Activated gamma-delta T cell treated with Interleukin-2 at 50 U/mL for 16 hours (primary cell): ENCODE measurements around the gene PDIA2.
"Not testable (repeated sequence)": the region's sequence is repeated elsewhere in the genome, so short reads cannot be mapped to it uniquely, and the experiment has no call there.

ENCODE experiments used
- DNase-seq: peaks from one replicate; pipeline ENCODE4 v3.0.0-alpha.2; 2020

Gene PDIA2

DNA sequence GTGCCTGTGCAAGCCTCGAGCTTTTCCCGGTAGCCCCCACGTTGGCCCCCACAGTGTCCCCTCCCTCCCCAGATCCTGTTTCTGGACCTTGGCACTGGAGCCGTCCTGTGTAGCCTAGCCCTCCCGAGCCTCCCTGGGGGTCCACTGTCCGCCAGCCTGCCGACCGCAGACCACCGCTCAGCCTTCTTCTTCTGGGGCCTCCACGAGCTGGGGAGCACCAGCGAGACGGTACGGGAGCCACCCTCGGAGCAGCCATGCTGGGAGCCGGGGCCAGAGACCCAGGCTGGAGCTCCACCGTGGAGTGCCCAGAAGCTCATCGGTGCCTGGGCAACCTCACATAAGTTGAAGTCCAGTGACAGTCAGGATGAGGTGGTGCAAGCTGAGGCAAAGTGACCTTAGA lies 19.0 kb upstream of the PDIA2 start:
- DNase-seq, result no peak

DNA sequence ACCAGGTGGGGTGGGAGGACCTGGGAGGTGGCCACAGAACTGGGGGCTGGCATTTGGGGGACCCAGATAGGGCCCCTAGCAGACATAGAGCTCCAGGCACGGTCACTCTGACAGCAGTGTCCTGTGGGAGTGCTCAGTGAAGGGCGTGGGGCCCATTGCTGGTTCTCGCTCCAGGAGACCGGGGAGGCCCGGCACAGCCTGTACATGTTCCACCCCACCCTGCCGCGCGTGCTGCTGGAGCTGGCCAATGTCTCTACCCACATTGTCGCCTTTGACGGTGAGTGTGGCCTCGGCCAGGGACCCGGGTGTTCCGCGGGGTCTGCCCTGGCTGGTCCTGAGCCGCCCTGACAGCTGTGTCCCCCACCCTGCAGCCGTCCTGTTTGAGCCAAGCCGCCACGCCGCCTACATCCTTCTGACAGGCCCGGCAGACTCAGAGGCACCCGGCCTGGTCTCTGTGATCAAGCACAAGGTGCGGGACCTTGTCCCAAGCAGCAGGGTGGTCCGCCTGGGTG lies 18.5 kb upstream of the PDIA2 start:
- no peak for DNase-seq

DNA sequence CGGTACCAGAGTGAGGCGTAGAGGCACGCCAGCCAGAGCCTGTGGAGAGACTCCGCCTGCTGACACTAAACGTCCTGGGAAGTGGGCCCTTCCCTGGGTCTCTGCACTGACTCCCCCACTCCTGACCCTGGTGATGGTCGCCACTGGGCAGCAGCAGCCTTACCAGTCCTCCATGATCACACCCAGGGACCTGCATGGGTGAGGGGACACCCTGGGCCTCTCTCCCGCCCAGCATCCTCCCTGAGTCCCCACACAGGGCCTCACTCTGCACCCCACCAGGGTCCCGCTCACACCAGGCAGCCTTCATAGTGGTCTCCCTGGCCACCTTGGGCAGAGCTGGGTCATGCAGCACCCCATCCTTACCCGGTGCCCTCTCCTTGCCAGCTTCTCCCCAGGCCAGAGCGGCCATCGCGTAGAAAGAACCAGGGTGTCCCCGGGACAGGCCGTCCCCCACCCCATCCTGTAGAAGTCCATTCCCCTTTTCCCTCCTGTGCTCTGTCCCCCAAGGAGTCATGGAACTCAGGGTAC lies 17.9 kb upstream of the PDIA2 start:
- no peak for DNase-seq

DNA sequence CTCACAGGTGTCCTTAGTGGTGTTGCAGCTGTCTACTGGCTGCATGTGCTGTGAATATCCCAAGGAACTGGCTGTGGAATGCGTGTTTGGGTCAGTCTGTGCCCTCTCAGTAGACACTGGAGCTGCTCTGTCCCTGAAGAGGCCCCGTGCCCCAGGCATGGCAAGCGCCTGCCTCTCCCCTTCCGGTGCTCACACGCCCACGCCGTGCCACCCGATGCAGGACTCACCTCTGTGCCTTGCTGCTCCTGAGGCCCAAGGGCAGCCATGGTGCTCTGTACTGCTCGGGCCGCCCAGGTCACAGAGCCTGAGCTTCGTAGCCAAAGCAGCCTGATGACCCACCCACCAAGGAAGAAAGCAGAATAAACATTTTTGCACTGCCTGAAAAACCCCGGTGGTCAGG lies 17.3 kb upstream of the PDIA2 start:
- no peak for DNase-seq

DNA sequence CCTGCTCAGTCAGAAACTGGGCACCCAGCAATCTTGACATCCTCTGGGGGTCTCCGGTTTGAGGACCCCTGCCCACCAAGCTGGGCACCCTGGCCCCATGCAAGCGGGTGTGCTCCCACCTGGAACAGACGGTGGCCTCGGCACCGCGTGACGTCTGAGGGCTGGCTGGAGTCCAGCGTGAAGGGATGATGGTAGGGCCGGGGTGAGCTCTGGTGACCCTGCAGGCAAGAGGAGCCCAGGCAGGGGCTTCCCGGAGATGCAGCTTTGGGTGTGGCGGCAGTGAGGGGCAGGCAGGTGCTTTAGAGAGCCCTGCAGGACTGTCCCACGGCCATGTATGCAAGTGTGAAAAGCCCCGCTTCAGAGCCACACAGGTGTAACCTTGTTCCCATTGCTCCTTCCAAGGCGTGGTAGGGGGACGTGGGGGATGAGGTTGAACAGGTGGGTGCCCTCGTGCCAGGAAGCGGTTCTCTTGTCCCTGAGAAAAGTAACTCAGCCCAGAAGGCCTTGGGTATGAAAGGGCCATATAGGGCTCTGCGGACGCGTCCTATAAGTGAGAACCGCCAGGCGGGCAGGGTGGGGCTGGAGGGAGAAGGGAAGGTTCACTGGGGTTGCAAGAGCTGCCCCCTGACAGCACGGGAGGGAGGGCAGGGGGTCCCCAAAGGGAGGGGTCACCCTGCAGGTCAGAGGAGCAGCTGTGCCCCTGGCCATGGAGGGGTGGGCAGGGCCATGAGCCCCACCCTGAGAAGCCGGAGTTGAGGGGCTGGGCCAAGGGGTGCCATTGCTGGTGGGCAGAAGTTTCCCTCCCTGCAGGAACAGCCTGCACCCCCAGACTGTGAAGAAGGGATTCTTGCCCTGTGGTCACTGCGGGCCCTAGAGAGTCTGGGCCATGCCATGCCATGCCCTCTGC lies 16.5 kb upstream of the PDIA2 start:
- no peak for DNase-seq

DNA sequence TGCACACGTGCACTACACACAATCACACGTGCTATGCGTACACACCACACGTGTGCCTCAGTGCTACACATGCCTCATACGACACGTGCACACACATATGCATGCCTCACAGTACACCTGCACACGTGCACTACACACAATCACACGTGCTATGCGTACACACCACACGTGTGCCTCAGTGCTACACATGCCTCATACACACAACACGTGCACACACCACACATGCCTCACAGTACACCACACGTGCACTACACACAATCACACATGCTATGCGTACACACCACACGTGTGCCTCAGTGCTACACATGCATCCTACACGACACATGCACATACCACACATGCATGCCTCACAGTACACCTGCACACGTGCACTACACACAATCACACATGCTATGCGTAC lies 15.4 kb upstream of the PDIA2 start:
- not testable (repeated sequence) for DNase-seq

DNA sequence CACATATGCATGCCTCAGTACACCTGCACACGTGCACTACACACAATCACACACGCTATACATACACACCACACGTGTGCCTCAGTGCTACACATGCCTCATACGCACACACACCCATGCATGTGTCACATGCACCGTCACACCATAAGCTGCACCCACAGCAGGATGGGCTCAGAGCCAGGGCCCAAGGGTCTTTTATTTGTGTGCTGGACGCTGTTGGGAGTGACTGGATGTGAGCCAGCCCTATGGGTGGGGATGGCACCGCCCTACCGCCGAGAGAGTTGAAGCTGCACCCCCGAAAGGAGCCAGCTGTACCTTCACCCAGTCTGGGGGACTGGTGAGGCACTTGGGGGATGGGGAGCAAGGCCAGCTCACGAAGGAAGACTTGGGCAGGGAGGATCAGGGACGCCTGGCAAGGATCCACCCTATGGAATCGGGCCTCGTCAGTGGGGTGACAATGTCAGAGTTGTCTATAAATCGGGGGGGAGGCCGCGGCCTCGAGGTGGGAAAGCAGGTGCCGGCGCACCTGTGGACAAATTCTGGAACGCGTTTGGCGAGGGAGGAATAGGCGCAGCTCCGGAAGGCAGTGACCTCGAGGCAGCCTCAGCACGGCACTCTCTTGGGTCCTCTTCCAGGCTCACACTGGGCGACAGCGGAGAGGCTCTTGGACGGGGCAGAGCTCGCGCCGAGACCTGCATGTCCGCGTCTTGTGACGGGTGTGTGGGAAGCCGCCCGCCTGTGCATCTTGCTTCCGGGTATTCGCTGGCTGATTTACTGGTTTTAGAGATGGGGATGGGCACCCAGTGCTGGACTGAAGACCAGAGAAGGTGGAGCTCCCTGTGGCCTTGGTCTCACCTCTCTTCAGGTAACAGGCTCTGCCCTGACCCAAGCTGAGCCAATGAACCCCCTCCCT lies 14.6 kb upstream of the PDIA2 start:
- DNase-seq, result no peak

DNA sequence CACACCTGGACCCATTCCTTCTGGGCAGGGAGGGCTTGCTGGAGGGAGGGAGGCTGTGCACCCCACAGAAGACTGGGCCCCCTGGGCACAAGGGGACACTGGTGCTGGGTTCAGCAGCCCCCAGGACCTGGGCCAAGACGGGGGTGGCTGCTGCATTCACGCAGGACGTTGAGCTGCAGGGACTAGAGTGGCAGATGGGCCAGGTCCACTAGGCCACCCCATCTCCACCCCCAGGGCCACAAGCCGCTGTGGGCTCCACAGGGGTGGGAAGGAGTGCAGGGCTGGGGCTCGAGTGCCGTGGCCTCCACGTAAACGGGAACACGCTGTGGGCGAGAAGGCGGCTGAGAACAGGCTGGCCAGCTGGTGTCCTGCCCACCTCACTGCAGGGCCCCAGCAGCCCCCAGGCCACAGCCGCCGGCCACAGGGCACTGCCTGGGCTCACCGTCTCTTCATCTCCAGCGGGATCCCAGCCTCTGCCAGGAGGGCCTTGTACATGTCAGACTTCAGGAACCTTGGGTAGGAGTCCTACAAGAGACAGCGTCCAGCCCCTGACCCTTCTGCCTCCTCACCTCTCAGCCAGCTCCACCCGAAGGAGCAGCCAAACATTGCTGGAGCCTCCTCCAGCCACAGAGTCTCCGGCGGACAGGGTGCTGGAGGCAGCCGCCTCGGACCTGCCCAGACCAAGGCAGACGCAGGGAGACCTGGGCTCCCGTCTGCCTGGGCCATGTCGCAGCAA lies 13.7 kb upstream of the PDIA2 start:
- no peak for DNase-seq

DNA sequence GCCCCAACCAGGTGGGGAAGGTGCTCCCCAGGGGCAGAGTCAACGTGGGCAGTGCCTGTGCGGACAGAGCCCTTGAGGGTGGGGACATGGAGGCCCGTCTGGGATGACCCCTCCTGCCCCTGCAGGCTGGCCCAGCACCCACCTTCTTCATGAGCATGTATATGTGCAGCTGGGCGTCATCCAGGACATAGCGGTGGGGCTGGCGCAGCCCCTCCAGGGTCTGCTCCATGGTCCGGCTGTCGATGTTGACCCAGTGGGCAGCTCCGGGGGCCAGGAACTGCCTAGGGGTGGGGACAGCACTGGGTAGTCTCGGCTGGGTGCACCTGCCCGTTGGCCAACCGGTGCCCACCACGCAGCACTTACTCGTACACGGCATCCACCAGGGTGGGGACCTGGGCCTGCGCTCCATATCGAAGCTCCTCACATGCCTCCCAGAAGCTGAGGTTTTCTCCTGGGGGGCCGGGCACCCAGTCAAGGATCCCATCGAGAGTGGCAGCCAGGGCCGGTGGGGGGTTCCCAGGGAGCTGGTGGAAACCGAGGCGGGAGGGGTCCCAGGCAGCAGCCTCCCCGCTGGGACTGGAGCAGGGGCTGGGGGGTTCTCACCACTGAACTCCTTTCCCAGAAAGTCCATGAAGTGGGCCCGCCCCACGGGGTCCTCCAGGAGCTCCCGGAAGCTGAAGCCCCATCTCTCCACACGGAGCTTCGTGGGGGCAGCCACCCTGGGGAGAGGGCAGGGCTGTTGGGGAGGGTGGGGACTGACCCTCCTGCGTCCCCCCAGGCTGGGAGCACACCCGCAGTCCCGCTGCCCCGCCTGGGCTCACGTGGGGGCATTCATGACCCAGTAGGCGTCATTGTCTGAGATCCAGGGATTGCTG lies 12.3 kb upstream of the PDIA2 start:
- no peak for DNase-seq

DNA sequence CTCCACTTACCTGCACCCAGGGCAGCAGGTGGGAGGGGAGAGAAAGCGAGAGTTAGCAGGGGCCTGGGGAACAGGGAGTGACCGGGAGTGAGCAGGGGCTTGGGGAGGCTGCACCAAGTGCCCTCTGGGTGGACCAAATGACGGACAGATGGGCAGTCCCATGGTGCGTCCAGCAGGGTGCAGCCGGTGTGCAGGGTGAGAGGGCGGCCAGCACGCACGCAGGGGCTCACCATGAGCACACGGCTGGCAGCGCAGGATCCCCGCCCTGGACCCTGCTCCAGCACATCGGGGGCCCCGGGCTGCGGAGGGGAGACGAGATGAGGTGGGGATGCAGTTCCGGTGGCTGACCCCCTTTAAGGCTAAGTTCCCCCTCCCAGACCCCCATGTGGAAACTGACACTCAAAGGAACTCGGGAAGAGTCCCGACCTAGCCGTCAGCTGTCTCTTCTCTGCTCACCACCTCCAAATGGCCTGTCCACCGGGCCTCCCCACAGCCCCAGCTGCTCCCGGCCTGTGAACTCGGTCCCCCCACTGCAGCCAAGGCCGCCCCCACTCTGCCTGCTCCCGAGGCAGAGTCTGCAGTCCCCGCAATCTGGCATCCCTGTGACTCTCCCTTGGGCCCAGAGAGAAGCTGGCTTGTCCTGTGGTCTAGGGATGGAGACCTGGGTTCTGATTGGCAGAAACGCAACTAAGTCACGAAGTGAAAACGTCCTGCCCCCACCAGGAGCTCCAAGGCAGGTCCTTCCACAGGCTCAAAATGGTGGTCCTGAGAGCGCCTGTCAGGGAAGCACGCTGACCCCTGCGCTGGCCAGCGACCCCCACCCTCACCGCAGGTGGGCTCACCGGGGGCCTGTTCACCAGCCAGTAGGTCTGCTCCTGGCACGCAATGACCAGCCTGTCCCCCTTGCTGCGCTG lies 10.1 kb upstream of the PDIA2 start:
- no peak for DNase-seq

DNA sequence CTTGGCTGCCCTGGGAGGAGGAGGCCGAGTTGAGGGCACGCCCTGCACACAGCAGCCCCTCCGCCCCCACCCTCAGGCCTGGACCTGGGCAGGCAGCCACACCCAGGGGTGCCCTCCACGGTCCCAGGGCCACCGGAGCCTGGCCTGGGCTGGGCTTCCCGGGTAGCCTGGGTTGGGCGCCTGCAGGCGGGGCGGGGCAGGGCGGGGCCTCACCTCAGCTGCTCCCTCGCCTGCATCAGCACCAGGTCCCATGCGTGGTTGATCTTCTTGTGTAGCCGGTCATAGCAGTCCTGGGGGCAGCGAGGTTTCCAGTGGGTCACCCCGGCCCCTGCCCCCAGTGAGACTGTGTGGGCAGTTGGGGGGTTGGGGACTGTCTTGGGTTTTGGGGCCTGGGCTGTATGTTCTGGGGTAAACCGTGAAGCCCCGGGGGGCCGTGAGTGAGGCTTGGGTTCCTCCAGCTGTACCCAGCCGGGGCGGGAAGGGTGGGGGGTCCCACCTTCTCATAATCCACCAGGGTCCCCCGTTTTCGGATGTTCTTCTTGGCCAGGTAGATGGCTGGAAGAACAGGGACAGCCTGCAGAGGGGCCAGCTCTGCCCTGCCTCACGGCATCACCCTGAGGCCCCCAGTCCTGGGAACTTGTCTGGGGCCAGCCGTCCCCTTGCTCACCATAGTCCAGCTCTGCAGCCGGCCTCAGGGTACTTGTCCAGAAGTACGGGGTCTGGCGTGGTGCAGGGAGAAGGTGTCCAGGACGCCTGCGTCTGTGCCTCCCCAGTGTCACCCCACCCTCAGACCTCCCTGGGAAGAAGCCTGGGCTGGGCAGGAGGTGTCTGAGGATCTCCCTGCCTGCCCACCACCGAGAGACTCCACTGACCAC lies 9.2 kb upstream of the PDIA2 start:
- no peak for DNase-seq

DNA sequence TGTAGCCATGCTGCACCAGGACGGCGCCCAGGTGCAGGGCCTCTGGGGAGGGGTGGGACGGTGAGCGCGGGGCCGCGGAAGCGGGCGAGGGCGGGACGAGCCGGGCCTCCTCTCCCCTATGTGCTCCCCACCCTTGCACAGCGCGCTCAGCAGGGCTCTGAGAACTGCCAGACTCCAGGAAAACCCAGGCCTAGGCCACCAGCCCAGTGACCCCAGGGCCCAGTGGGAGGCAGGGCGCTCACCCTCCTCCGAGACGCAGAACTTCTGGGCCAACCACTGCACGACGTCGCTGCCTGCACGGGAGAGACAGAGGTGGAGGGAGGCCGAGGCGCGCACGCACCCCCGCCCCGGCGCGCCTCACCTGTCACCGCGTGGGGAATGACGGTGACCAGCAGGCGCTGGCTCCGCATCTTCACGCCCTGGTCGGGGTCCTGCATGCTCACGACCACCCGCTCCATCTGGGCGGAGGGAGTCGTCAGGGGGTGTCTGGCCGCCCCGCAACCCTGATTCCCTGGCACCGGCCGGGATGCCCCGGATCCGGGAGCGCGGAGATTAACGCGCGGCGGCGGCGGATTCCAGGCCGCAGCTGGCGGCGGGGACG lies 7.8 kb upstream of the PDIA2 start:
- no peak for DNase-seq

DNA sequence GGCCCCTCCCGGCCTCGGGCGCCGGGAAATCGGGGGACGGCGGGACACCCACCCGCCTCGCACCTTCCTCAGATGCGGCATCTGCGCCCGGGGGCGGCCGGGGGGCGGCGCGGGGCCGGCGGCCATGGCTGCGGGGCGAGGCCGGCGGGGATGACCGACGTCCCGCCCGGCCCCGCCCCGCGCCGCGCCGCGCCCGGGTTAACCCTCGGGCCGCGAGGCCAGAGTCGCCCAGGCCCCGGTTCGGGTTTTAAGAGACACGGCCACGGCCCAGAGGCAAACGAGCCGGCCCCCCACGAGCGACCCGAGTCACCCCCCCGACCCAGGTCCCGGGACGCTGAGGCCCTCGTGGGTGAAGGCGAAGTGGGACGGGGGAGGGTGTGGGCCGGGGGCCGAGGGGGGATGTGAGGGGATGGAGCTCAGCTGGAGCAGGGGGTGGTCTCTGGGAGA lies 7.2 kb upstream of the PDIA2 start, which contains the start of gene RGS11:
RGS11 (minus strand) TSS at position 159 of the 447 bp plus-strand sequence; CDS start at position 126, 33 bp downstream.
- DNase-seq, result no peak

DNA sequence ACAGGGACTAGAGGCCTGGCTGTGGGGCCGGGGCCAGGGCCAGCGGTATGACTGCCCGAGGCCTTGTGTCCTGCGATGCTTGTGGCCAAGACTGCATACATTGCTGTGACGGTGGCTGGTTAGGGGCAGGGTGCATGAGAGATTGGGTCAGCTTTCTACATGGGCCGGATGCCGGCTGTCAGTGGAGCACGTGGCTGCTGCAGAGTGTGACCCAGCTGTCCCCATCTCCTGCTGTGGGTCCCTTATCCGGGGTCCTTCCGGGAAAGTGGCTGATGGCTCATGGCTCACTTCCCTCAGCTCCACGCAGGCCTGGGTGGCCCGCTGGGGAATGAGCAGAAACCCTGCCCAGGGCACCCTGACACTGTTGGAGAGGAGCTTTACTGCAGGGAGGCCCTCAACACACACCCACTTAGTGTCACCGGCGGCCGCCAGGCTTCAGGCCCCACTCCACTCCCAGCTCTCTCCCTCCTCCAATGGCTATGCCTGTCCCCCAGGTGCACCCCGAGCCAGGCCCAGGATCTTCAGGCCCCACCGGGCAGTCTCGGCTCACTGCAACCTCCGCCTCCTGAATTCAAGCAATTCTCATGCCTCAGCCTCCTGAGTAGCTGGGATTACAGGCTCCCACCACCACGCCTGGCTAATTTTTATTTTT lies 6.4 kb upstream of the PDIA2 start:
- DNase-seq, result no peak

DNA sequence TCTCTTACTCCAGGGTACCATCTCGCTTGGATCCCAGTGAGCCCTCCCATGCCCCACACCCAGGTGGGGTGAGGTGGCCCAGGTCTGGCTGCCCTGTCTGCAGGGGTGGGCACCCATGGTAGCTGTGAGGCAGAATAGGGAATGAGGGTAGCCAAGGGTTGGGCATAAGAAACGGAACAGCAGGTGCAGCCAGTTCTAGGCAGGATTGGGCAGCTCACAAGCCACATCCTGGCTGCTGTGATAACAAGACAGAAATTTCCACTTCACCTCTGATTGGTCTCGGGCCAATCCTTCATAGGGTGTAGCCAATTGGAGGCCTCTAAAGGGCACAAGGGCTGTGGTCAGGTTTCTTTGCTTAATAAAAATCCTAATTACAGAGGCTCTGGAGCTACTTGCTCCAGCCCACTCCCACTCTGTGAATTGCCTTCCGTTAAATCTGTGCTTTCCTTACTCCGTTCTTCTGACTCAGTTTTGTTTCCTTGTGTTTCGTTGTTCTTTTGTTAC lies 4.0 kb upstream of the PDIA2 start:
- no peak for DNase-seq

DNA sequence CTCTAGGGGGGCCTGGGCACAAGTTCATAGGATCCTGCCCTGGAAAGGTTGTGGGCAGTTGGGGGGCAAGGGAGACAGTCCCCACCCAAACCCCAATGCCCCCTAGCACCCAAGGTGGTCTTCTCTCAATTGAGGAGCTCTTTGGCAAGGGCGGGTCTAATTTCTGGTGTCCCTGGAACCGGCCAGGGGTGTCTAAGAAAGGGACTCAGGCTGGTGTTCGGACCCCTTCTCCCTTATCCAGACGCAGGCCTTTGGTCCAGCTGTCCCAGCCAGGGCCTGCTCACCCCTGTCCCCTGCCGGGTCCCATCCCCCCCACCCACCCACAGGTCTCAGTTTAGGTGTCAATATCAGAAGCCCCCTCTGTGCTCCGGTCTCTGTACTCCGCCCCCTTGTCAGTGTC lies 3.4 kb upstream of the PDIA2 start:
- DNase-seq, result no peak

DNA sequence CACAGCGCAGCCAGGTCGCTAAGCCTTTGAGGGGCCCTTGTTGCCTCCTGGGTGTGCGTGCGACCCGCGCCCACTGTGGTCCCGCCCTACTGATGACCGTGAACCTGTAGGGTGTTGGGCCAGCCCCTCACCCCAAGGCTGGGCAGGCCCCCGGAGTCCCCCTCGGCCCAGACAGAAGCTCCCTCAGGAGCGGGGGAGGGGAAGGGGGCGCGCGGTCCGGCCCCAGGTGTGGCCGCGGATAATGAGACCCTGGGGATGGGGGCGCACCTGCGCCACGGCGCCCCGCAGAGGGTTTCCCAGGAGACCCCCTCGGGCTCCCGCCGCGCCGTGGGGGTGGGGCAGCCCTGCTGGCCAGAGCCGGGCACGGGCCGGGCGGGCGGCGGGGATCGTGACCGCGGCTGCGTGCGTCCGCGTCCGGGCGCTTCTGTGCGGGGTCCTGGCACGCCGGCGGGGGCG lies 2.9 kb upstream of the PDIA2 start:
- DNase-seq, result no peak

DNA sequence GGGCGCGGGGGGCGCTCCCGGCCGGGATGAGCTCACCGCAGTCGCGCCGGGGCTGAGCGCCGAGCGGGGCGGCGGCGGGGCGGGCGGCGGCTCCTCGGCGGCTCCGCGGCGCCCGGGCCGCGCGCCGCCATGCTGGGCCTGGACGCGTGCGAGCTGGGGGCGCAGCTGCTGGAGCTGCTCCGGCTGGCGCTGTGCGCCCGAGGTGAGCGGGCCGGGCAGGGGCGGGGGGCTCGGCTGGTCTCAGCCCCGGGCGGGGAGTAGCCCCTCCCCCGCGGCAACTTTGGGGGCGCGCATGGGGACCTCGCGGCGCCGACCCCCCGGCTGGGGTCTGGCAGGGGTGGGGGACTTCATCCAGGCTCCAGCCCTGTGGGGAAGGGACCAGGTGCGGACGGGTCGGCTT lies 2.4 kb upstream of the PDIA2 start, which contains the start of gene ARHGDIG:
ARHGDIG (plus strand) TSS at position 40 of the 400 bp plus-strand sequence; CDS start at position 130, 90 bp downstream.
- DNase-seq, result no peak
